ENCODE measurements around the gene MYMK. TPM values are rescaled to one million over a fixed set of nuclear protein-coding genes. Genes with fewer than 3 reads are reported as not detected.

The MYMK gene
- total RNA-seq, 4 donors from 2014 or later = not detected

GRCh38 chr9:133465984-133466383 is 58.8 kb downstream of the MYMK start:
- Histone ChIP-seq H3K27me3 (no peaks in the 10 kb centered on the region), H3K36me3 (no peaks in the 10 kb centered on the region), H3K4me1 (no peaks in the 10 kb centered on the region), H3K4me3 (no peak overlapping the region), H3K9me3 (no peaks in the 10 kb centered on the region), H3K27ac (no peak overlapping the region)
- intact Hi-C loops (cut with DNase I; ENCODE audit: low total_unique reads) = no loop called here
- no peak for TF ChIP-seq POLR2A (IDR thresholded peaks at IDR 0.05)
- TF ChIP-seq, protein P1, sequence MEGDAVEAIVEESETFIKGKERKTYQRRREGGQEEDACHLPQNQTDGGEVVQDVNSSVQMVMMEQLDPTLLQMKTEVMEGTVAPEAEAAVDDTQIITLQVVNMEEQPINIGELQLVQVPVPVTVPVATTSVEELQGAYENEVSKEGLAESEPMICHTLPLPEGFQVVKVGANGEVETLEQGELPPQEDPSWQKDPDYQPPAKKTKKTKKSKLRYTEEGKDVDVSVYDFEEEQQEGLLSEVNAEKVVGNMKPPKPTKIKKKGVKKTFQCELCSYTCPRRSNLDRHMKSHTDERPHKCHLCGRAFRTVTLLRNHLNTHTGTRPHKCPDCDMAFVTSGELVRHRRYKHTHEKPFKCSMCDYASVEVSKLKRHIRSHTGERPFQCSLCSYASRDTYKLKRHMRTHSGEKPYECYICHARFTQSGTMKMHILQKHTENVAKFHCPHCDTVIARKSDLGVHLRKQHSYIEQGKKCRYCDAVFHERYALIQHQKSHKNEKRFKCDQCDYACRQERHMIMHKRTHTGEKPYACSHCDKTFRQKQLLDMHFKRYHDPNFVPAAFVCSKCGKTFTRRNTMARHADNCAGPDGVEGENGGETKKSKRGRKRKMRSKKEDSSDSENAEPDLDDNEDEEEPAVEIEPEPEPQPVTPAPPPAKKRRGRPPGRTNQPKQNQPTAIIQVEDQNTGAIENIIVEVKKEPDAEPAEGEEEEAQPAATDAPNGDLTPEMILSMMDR (IDR thresholded peaks at IDR 0.05) = no peak
- no peak for DNase-seq

DNA sequence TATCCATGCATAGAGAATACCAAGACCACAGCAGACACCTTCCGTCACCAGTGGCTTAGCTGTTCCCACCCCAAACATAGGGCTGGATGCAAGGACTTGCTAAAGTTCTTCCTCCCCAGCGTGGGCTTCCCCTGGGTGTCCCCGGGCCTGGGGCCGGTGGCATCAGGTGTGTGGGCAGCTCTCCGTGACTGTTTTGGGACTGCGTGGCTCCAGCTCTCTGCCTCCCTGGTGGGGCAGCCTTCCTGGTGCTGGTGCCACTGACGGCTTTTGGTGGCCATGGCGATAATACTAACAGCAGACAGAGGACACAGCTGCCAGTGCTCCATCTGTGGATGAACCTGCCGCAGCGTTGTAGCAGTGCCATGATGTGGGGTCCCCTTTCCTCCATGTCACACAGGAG is 60.1 kb downstream of the MYMK start:
- TF ChIP-seq, protein P1 (IDR thresholded peaks at IDR 0.05) = no peak
- TF ChIP-seq POLR2A (IDR thresholded peaks at IDR 0.05) = no peak
- no peaks in the 10 kb centered on the region for H3K4me1 ChIP-seq
- no peak for DNase-seq
- no peak overlapping the region for H3K27ac ChIP-seq
- no peaks in the 10 kb centered on the region for H3K27me3 ChIP-seq
- intact Hi-C loops (cut with DNase I; ENCODE audit: low total_unique reads) = no loop called here
- no peak overlapping the region for H3K4me3 ChIP-seq
- H3K36me3 ChIP-seq = no peaks in the 10 kb centered on the region
- H3K9me3 ChIP-seq = no peaks in the 10 kb centered on the region

Other genes starting within 250 kb of the MYMK start
- 1 to 10 TPM in 1 of 4 donors, under 1 TPM in 3; 0.29 to 6.1 (median 0.59) TPM for gene ABO, start 249.8 kb downstream of the MYMK start, total RNA-seq
- gene SURF6, start 188.8 kb downstream of the MYMK start, total RNA-seq = 10 to 100 TPM in 3 of 4 donors, 1 to 10 TPM in 1; 2.9 to 19.3 (median 17.2) TPM
- gene MED22, start 176.8 kb downstream of the MYMK start, total RNA-seq = 10 to 100 TPM in 3 of 4 donors, 1 to 10 TPM in 1; 10.0 to 41.0 (median 30.9) TPM
- gene RPL7A, start 176.7 kb downstream of the MYMK start, total RNA-seq = 1,000 to 10,000 TPM; 1,745 to 3,005 (median 2,502) TPM
- 10 to 100 TPM; 13.0 to 34.7 (median 24.4) TPM for gene SURF1, start 168.5 kb downstream of the MYMK start, total RNA-seq
- 10 to 100 TPM in 1 of 4 donors, 1 to 10 TPM in 1, under 1 TPM in 1, not detected in 1; 0.51 to 15.3 (median 5.9) TPM for gene SURF2, start 168.4 kb downstream of the MYMK start, total RNA-seq
- gene SURF4, start 148.9 kb downstream of the MYMK start, total RNA-seq = 100 to 1,000 TPM in 2 of 4 donors, 10 to 100 TPM in 2; 74.7 to 262 (median 108) TPM
- 1 to 10 TPM in 2 of 4 donors, under 1 TPM in 1, not detected in 1; 0.88 to 1.7 (median 1.5) TPM for gene STKLD1, start 148.6 kb downstream of the MYMK start, total RNA-seq
- 10 to 100 TPM in 3 of 4 donors, 1 to 10 TPM in 1; 6.4 to 25.0 (median 20.2) TPM for gene REXO4, start 106.9 kb downstream of the MYMK start, total RNA-seq
- 1 to 10 TPM in 3 of 4 donors, not detected in 1; 1.8 to 4.9 (median 3.8) TPM for gene ADAMTS13, start 102.6 kb downstream of the MYMK start, total RNA-seq
- gene CACFD1, start 65.0 kb downstream of the MYMK start, total RNA-seq = 10 to 100 TPM in 1 of 4 donors, 1 to 10 TPM in 3; 2.3 to 21.6 (median 5.2) TPM
- 10 to 100 TPM in 1 of 4 donors, 1 to 10 TPM in 1, under 1 TPM in 2; 0.26 to 11.5 (median 2.1) TPM for gene SLC2A6, start 45.9 kb downstream of the MYMK start, total RNA-seq
- 1 to 10 TPM in 2 of 4 donors, under 1 TPM in 1, not detected in 1; 0.26 to 3.0 (median 2.4) TPM for gene ADAMTSL2, start 9.7 kb upstream of the MYMK start, total RNA-seq
- not detected for gene FAM163B, start 84.4 kb upstream of the MYMK start, total RNA-seq
- 1 to 10 TPM in 1 of 4 donors, not detected in 3; 1.3 TPM for gene DBH, start 111.4 kb upstream of the MYMK start, total RNA-seq
- gene SARDH, start 213.4 kb upstream of the MYMK start, total RNA-seq = 10 to 100 TPM in 1 of 4 donors, 1 to 10 TPM in 1, not detected in 2; 2.7 to 14.1 TPM

Measured in uterus (tissue), 4 donors.